GM12864 (cell line): ENCODE results near the gene ZNF485.

Source experiments
- DNase-seq: peaks from one replicate; pipeline ENCODE4 v3.0.0-alpha.2; 2011; ENCODE audit warnings: low read depth
- H3K4me3 ChIP-seq: 2 replicates; pipeline ENCODE4 v1.5.1; 2011; ENCODE audit warnings: mild to moderate bottlenecking, low read depth, low read length, control low read depth
- CTCF ChIP-seq: IDR thresholded peaks from 2 replicates; pipeline ENCODE4 v1.5.1; 2011; ENCODE audit warnings: low read depth, mild to moderate bottlenecking, moderate library complexity, low read length, control low read depth, inconsistent platforms; ENCODE audit errors: missing control alignments

ZNF485 gene

GRCh38 chr10:43605850-43606322 lies 352 bp upstream of the ZNF485 start:
- TF ChIP-seq CTCF, result no peak
- no peak for DNase-seq
- H3K4me3 ChIP-seq, result peak overlapping the region; percentile 87

GRCh38 chr10:43607199-43607573 lies 948 bp downstream of the ZNF485 start:
- no peak for TF ChIP-seq CTCF
- peak overlapping the region; percentile 87 for H3K4me3 ChIP-seq
- no peak for DNase-seq

DNA sequence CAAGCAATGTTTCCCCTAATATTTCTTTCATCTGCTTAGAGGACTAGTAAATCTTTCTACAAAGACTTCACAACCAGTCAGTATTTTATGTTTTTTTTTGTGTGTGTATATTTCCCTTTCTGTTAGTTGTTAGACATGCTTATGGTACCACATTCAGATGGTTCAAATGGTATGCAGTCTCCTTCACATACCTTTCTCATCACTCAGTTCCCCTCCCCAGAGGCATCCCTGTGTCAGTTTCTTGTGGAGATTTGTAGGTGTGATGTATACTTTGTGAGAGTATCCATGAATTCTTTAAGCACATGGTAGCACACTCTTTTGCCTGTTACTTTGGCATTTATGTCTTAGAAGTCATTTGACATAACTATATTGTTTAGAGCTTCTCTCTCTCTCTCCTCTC lies 4.4 kb downstream of the ZNF485 start:
- no peak for DNase-seq
- TF ChIP-seq CTCF, result no peak
- H3K4me3 ChIP-seq, result no peak overlapping the region

- no peak for DNase-seq
- no peak for TF ChIP-seq CTCF
- H3K4me3 ChIP-seq, result no peak overlapping the region
Measured at GRCh38 chr10:43616697-43617370, 10.6 kb downstream of the ZNF485 start.

- DNase-seq, result no peak
- TF ChIP-seq CTCF, result no peak
- no peak overlapping the region for H3K4me3 ChIP-seq
Measured at GRCh38 chr10:43619368-43619767, 13.1 kb downstream of the ZNF485 start.

DNA sequence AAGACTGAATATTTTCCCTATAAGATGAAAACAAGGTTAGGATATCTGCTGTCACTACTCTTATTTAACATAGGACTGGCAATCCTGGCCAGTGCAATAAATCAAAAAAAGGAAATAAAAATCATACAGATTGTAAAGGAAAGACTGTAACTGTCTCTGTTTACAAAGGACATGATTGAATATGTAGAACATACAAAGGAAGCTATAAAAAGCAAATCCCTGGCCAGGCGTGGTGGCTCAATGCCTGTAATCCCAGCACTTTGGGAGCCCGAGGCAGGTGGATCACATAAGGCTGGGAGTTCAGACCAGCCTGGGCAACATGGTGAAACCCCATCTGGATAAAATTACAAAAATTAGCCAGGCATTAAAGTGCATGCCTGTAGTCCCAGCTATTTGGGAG lies 15.8 kb downstream of the ZNF485 start:
- no peak overlapping the region for H3K4me3 ChIP-seq
- TF ChIP-seq CTCF, result no peak
- no peak for DNase-seq

DNA sequence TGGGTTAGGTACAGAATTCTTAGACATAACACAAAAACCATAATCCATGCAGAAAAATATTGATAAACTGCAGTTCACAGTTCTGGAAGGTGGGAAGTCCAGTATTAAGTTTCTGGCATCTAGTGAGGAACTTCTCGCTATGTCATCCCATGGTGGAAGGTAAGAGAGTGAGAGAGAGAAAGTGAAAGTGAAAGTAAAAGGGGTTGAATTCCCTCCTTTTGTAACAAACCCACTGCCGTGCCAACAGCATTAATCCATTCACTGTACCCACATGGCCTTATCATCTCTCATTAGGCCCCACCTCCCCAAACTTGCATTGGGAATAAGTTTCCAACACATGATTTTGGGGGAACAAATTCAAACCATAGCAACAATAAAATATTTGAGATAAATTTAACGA lies 17.1 kb downstream of the ZNF485 start:
- H3K4me3 ChIP-seq, result no peak overlapping the region
- no peak for TF ChIP-seq CTCF
- DNase-seq, result no peak
